HG02759 (cell line): Measurements from ENCODE around the gene LNX2.

Experiments
- ATAC-seq: cut with Tn5 transposase; IDR thresholded peaks from one replicate; pipeline ENCODE4 v1.9.1; 2021; ENCODE audit warnings: mild to moderate bottlenecking, moderate library complexity; ENCODE audit not compliant: unreplicated experiment

The LNX2 gene

DNA sequence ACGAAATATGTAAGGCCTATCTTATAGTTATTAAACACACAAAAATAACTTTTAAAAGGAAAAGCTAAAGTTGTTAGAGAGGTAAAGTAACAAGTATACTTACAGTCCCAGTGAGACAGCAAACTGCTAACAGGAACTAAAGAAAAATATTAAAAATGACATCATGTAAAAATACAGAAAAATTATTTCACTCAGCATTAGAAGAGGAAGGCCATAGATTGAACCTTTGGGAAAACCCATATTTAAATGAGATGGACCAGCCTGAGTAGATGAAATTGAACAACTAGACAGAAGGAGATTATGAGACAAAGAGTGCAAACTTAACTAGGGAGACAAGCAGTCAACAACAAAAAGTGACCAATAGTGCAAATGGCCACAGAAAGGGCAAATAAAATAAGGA, 49.4 kb downstream of the LNX2 start:
- ATAC-seq: no peak

- ATAC-seq: no peak
These were observed 50.9 kb downstream of the LNX2 start for GRCh38 chr13:27569405-27569804.

DNA sequence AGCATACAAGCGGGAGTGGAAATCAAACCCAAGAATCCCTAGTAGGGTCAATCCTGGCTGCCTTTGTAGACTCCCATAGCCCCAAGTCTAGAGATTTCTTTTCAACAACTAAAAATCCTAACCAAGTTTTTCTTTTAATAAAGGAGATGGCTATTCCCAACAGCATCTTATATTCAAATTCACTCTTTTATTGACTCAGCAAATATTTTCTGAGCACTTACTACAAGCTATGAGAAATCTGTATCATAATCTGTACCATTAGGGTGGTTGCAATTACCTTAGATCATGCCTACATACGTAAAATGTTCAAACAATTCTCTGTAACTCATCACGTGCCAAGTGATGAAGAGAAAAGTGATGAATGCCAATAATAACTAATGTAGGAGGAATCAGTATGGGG, 54.5 kb downstream of the LNX2 start:
- ATAC-seq: no peak

DNA sequence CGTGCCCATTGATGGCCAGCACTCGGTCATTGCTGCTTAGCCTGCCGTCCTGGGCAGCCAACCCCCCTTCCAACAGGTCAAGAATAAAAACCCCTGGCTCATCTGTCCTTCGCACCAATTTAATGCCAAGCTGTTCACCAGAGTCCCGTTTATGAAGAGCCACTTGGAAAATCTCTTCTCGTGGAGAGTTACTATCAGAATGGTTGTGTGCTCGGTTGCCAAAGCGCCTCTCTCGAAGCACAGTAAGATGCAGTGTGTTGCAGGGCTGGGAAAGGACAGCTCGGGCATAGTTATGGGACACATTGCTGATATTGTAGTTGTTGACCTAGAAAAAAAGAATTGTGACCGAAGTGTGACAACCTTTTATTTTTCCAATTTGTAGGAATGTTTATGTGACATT, 57.9 kb downstream of the LNX2 start:
- ATAC-seq: no peak

- no peak for ATAC-seq
These were observed 60.6 kb downstream of the LNX2 start for GRCh38 chr13:27559719-27560118.

DNA sequence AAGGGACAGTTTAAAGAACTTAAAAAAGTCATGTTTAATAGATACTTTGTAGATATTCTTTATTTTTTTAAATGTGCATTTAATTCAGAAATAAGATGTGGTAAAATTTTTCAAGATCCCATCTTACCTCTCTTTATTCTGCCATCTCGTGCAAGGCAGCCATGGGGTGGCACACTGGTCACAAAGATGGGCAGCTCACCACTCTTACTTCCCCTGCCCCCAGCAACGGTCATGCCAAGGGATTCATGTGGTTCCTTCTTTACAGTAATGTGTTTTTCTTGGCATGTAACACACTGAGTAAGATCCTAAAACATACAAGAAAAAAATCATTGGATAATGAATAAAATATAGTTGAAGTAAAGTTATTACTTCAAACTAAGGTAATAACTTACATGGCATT, 64.2 kb downstream of the LNX2 start:
- no peak for ATAC-seq

DNA sequence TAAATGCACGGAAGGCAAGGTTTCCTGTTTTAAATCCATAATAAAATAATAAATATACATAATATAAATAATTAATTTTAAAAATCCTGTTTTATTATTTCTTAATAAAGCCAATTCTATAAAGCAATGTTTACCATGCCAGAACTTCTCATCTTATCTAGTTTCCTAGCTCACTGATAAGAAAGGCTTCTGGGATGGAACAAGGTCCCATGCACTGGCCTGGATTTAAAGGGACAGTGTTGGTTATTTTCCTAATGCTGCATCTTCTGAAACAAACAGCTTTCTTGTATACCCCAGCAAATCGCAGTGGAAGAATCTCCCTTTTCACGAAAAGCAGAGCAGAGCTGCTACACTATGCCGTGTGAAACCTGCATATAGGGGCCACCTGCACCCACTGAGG, 68.8 kb downstream of the LNX2 start:
- ATAC-seq: no peak

DNA sequence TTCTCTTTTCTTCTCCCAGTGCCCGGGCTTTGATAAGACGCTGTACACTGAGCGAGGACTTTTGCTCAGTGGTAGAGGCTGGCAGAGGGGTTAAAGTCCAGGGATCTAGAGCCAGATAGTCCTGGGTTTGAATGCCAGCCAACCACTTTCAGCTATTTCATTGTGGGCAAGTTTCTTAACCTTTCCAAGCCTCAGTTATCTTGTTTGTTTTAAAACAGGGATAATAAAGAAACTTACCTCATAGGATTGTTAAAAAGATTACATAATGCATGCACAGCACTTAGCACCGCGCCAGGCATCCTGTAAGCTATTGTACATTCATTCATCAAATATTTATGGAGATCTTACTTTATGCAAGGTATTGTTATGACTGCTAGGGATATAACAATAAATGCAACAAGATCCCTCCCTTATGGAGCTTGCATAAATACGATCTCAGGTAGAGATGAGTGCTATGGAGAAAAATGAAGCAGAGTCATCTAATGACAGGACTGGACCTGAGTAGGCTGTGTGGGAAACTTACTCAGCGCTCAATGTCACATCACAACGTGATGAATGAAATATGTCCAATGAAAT, 70.8 kb downstream of the LNX2 start:
- no peak for ATAC-seq

DNA sequence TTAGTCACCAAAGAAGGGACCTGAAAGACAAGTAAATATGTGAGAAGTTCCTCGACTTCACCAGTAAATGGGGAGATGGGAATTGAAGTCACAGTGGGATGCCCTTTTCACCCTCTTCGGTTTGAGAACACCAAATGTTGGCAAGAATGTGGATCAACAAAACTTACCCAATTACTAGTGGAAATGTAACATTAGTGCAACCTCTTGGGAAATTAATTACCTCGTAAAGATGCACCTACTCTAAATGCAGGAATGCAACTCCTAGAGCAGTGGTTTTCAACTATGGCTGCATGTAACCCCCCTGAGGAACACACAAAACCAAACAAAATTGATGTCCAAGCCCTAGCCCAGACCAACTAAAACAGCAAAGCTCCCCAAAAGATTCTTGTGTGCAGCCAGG, 78.1 kb downstream of the LNX2 start:
- ATAC-seq: no peak

DNA sequence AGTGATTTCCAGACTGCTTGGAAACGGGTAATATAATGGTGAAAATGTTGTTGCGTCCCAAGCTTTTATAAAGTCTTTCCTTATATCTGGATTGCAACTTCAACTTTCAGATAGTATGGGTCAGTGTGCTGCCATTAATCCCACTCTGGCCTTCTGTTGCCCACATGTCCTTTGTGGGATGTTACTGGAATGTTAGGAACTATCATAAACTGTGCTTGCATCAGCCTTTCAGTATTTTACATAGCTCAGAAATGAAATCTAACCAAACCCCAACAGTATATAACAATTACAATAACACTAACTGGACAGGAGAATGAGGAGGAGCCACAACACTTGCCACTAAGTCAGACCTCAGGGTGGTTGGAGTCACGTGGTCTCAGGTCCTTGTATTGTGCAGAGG, 78.9 kb downstream of the LNX2 start:
- no peak for ATAC-seq

GRCh38 chr13:27536361-27537101, 83.8 kb downstream of the LNX2 start:
- no peak for ATAC-seq

DNA sequence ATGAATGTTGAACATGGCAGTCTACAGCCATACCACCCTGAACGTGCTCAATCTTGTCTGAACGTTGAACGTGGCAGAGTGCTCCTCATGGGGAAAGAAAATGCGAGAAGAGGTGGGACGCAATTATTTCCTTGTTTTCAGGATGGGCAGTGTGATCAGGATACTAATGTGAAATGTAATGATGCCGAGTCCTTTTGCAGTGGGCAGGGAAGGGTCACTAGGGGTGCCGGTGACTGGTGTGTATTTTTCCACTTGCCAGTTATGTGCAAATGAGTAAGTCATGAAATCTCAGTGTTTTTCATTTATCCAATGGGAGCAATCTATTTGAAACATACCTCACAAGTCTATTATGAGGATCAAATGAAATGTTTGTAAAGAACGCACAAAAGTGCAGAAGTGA, 84.8 kb downstream of the LNX2 start:
- no peak for ATAC-seq

DNA sequence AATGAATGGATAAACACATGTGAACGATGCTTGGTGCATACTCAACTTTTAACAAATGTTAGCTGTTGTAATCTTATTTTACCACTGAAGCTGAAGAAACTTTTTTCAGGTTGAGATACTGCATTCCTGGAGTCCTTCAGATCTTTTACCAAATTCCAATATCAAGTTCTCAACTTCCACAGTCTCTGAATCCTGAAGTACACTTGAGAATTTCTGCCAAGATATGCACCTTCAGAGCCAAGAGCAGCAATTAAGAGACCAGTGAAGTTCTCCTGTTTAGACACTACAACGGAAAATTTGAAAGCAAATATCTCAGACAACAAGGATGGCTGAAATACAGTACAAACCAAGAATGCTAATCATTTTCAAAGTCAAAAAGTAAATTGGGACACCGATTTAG, 85.3 kb downstream of the LNX2 start:
- no peak for ATAC-seq

GRCh38 chr13:27534108-27534980, 86.0 kb downstream of the LNX2 start:
- ATAC-seq: no peak

- ATAC-seq: no peak
These were observed 87.1 kb downstream of the LNX2 start for GRCh38 chr13:27533155-27533643.

GRCh38 chr13:27528908-27529307, 91.4 kb downstream of the LNX2 start:
- no peak for ATAC-seq

DNA sequence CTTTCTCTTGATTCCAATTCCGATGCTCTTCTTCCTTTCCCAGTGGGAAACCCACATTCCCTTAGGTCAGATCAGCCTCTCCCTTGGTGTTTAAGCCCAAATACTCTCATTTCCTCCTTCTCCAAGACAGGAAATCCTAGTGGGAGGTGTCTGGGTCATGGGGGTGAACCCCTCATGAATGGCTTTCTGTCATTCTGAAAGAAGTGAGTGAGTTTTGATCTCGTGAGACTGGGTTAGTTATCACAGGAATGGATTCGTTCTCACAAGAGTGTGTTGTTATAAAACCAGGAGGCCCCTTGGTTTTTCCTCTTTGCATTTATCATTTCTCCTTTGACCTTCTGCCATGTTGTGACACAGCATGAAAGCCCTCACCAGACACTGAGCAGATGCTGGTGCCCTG, 93.8 kb downstream of the LNX2 start:
- no peak for ATAC-seq

DNA sequence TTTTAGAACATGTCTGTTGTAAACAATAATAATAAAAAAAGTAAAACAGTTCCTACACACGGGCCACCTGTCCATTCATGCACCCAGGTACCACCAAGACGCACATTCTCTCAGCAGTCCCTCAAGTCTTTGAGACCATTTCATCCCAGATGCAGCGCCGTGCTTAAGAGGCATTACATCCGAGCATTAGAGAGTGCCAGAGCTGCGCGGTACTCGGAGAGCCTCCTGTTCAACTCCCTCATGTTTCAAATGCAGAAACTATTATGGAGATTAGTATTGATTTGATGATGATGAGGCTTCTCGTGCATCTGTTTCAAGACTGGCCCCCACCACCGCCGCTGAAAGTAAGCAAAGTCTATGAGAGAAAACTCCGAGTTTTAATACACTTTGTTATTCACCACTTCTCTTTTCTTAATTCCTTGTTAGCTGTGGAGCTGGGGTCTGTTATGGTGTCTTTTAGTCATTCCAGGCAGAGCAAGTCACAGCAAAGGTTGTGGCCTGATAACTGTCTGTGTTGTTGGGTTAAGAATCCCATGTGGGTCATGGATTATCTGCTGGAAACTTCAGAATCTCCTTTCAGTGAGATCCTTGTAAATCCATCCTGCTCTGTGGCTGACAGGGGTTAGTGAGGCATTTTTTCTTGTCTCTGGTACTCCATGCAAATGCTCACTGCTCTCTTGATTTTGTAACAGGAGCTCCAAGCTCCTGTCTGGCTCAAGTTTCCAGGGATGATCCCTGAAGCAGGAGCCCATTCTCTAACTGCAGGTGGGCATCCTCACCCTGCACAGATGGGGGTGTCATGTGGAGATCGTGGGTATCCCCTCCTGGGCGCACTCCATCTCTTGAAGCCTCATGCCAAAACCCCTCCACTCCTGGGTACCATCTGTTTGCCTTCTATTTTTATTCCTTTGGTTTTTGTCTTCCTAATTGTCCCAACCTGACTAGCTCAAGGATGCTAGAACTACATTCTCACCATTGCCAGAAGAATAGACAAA, 95.1 kb downstream of the LNX2 start:
- no peak for ATAC-seq

DNA sequence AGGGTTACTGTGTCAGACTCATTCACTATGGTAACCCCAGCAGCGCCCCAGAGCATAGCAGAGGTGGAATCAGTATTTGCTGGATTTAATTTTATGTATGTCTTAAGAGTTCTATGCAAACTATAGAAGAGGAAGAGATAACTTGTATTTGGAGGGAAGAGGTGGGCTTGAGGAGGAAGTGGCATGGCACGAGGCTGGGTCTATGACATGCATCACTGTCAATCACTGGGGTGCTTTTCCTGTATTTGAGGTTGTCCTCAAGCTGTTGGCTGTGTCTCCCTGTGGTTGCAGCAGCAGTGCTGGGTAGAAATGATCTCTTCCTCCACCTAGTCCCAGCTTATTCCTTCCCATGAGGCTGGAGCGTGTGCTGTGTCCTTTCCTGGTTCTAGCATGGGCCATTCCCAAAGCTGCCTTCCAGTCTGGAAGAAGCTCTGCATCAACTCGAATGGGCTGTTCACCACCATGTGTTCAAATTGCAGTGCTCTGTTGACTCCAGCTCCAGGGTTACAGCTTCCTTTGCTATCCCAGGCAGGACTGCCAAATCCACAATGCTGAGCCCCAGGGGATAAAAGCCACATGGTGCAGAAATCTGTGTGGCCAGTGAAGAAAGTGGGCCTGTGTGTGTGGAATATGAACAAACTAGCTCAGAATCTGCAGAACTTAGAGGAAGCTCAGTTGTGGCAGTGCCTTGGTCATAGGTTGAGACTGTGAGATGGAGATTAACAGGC, 96.8 kb downstream of the LNX2 start:
- ATAC-seq: no peak

- no peak for ATAC-seq
These were observed 97.5 kb downstream of the LNX2 start for GRCh38 chr13:27522847-27523246.
